HG02852 (cell line): Measurements from ENCODE around the gene FYB2.

ENCODE experiments used
- ATAC-seq: cut with Tn5 transposase; IDR thresholded peaks from one replicate; pipeline ENCODE4 v1.9.1; 2021; ENCODE audit warnings: mild to moderate bottlenecking, moderate library complexity; ENCODE audit not compliant: unreplicated experiment

Gene FYB2

GRCh38 chr1:56819387-56819899, at the start of gene FYB2:
TSS of gene FYB2 (minus strand) at chr1:56819404. CDS start at chr1:56819290, 114 bp downstream.
- ATAC-seq = no peak

- no peak for ATAC-seq
Observed at GRCh38 chr1:56868761-56869160, 49.6 kb upstream of the FYB2 start.

- ATAC-seq = no peak
Observed at GRCh38 chr1:56867491-56867890, 48.3 kb upstream of the FYB2 start.

GRCh38 chr1:56866656-56867055, 47.5 kb upstream of the FYB2 start:
- ATAC-seq = no peak

GRCh38 chr1:56864430-56864829, 45.2 kb upstream of the FYB2 start:
- no peak for ATAC-seq

- no peak for ATAC-seq
Observed at GRCh38 chr1:56863265-56863992, 44.2 kb upstream of the FYB2 start.

- ATAC-seq = no peak
Observed at GRCh38 chr1:56859287-56859686, 40.1 kb upstream of the FYB2 start.

GRCh38 chr1:56856186-56856585, 37.0 kb upstream of the FYB2 start:
- no peak for ATAC-seq

GRCh38 chr1:56855190-56855589, 36.0 kb upstream of the FYB2 start:
- no peak for ATAC-seq

- ATAC-seq = no peak
Observed at GRCh38 chr1:56854521-56855099, 35.4 kb upstream of the FYB2 start, which contains the start of gene C8A. TSS of gene C8A (plus strand) at chr1:56854797. CDS start at chr1:56854902, 105 bp downstream.

- no peak for ATAC-seq
Observed at GRCh38 chr1:56852476-56852875, 33.3 kb upstream of the FYB2 start.

GRCh38 chr1:56850922-56851321, 31.7 kb upstream of the FYB2 start:
- ATAC-seq = no peak

GRCh38 chr1:56850411-56850810, 31.2 kb upstream of the FYB2 start:
- no peak for ATAC-seq

GRCh38 chr1:56849750-56850149, 30.5 kb upstream of the FYB2 start:
- ATAC-seq = no peak

GRCh38 chr1:56845343-56845742, 26.1 kb upstream of the FYB2 start:
- ATAC-seq = no peak

- no peak for ATAC-seq
Observed at GRCh38 chr1:56844545-56845136, 25.4 kb upstream of the FYB2 start.

GRCh38 chr1:56843544-56843943, 24.3 kb upstream of the FYB2 start:
- no peak for ATAC-seq

- ATAC-seq = no peak
Observed at GRCh38 chr1:56838759-56839158, 19.6 kb upstream of the FYB2 start.

- ATAC-seq = no peak
Observed at GRCh38 chr1:56837244-56837939, 18.2 kb upstream of the FYB2 start.

GRCh38 chr1:56836359-56836758, 17.2 kb upstream of the FYB2 start:
- ATAC-seq = no peak

GRCh38 chr1:56835657-56836056, 16.5 kb upstream of the FYB2 start:
- ATAC-seq = no peak
